ENCODE data around the gene SUN3.

GRCh38 chr7:47949703-47950102, 79.2 kb downstream of the SUN3 start:
- TF ChIP-seq EZH2 (IDR thresholded peaks at IDR 0.05; ENCODE audit: insufficient read depth, poor library complexity, severe bottlenecking) (no peak), EZH2phosphoT487 (IDR thresholded peaks at IDR 0.05; ENCODE audit: insufficient read depth, low read depth) (no peak)
